WTC11 (cell line): ENCODE results near the gene PLPP2. TPM values are rescaled to one million over a fixed set of nuclear protein-coding genes. Genes with fewer than 3 reads are reported as not detected.

Experiments
- ATAC-seq: fragments of 200-7000 bp; cut with Tn5 transposase; 2 replicates; pipeline ENCODE4 v1.10.0; 2021; ENCODE audit warnings: mild to moderate bottlenecking, moderate library complexity
- CTCF ChIA-PET: fragments of 300-600 bp; sonication (Branson Sonifier 250); formaldehyde crosslinking; loops from one replicate; lab custom pipeline; 2021; ENCODE audit warnings: antibody characterized with exemption; lab: Charles Lee
- POLR2A ChIA-PET: fragments of 350-600 bp; sonication (Branson Sonifier 250); formaldehyde crosslinking; loops from one replicate; lab custom pipeline; 2021; ENCODE audit warnings: antibody characterized with exemption; lab: Charles Lee
- DNase-seq: peaks from one replicate; pipeline ENCODE4 v3.0.0; 2021; ENCODE audit warnings: low spot score
- H3K27ac Mint-ChIP-seq: 2 replicates; pipeline ENCODE4 v1.8.0; 2021; ENCODE audit warnings: mixed read lengths
- H3K27me3 Mint-ChIP-seq: 2 replicates; pipeline ENCODE4 v1.8.0; 2021; ENCODE audit warnings: low read depth, mild to moderate bottlenecking, moderate library complexity, mixed read lengths
- H3K36me3 Mint-ChIP-seq: 2 replicates; pipeline ENCODE4 v1.8.0; 2021; ENCODE audit warnings: mixed read lengths
- H3K4me1 Mint-ChIP-seq: 2 replicates; pipeline ENCODE4 v1.8.0; 2022; ENCODE audit warnings: mixed read lengths
- H3K4me3 Mint-ChIP-seq: 2 replicates; pipeline ENCODE4 v1.8.0; 2021; ENCODE audit warnings: mild to moderate bottlenecking, moderate library complexity, mixed read lengths
- H3K9me3 Mint-ChIP-seq: 2 replicates; pipeline ENCODE4 v1.8.0; 2021; ENCODE audit warnings: mixed read lengths
- CBFB ChIP-seq: sonication (generic); formaldehyde crosslinking; IDR thresholded peaks from 2 replicates; pipeline ENCODE4 v1.8.1; 2022; ENCODE audit warnings: mild to moderate bottlenecking, low read depth, missing genetic modification reagents
- EMX1 ChIP-seq: fragments of 250-450 bp; sonication (Bioruptor Pico); IDR thresholded peaks from 2 replicates; pipeline ENCODE4 v1.8.0; 2021; ENCODE audit warnings: mild to moderate bottlenecking
- FOXP1 ChIP-seq: sonication (generic); formaldehyde crosslinking; IDR thresholded peaks from 2 replicates; pipeline ENCODE4 v1.8.0; 2022; ENCODE audit warnings: missing genetic modification reagents, mild to moderate bottlenecking, moderate library complexity, borderline replicate concordance
- NFATC4 ChIP-seq: fragments of 250-450 bp; sonication (Bioruptor Pico); IDR thresholded peaks from 2 replicates; pipeline ENCODE4 v1.9.0; 2021; ENCODE audit warnings: mild to moderate bottlenecking
- NFE2L1 ChIP-seq: sonication (generic); formaldehyde crosslinking; IDR thresholded peaks from 2 replicates; pipeline ENCODE4 v1.8.1; 2023; ENCODE audit warnings: missing genetic modification reagents
- SMAD3 ChIP-seq: sonication (generic); formaldehyde crosslinking; IDR thresholded peaks from 2 replicates; pipeline ENCODE4 v1.8.0; 2022; ENCODE audit warnings: missing genetic modification reagents, mild to moderate bottlenecking, borderline replicate concordance
- SMAD4 ChIP-seq: sonication (generic); formaldehyde crosslinking; IDR thresholded peaks from 2 replicates; pipeline ENCODE4 v1.8.0; 2022; ENCODE audit warnings: mild to moderate bottlenecking, missing genetic modification reagents
- total RNA-seq: library from RNA; stranded (reverse); gene quantifications from 3 replicates; pipeline ENCODE4 v1.2.3, GENCODE V29; 2021
- TF ChIP-seq, protein P1 (sequence below): sonication (generic); formaldehyde crosslinking; IDR thresholded peaks from 2 replicates; pipeline ENCODE4 v1.8.1; 2023; ENCODE audit warnings: mild to moderate bottlenecking, missing genetic modification reagents, moderate library complexity
- TF ChIP-seq, protein P2 (sequence below): sonication (generic); formaldehyde crosslinking; IDR thresholded peaks from 2 replicates; pipeline ENCODE4 v1.8.0; 2022; ENCODE audit warnings: missing genetic modification reagents
- TF ChIP-seq, protein P3 (sequence below): fragments of 250-450 bp; sonication (Bioruptor Pico); IDR thresholded peaks from 2 replicates; pipeline ENCODE4 v1.9.0; 2021; ENCODE audit warnings: mild to moderate bottlenecking
- TF ChIP-seq, protein P4 (sequence below): sonication (generic); formaldehyde crosslinking; IDR thresholded peaks from 2 replicates; pipeline ENCODE4 v1.8.1; 2022; ENCODE audit warnings: mild to moderate bottlenecking, missing genetic modification reagents, moderate library complexity, borderline replicate concordance
- TF ChIP-seq, protein P5 (sequence below): sonication (generic); formaldehyde crosslinking; IDR thresholded peaks from 2 replicates; pipeline ENCODE4 v1.8.0; 2022; ENCODE audit warnings: mild to moderate bottlenecking, missing genetic modification reagents
- TF ChIP-seq, protein P6 (sequence below): sonication (generic); formaldehyde crosslinking; IDR thresholded peaks from 2 replicates; pipeline ENCODE4 v1.8.0; 2022; ENCODE audit warnings: mild to moderate bottlenecking, missing genetic modification reagents
- TF ChIP-seq, protein P7 (sequence below): sonication (generic); formaldehyde crosslinking; IDR thresholded peaks from 2 replicates; pipeline ENCODE4 v1.8.1; 2022; ENCODE audit warnings: low read depth, missing genetic modification reagents, borderline replicate concordance
- TF ChIP-seq, protein P8 (sequence below): sonication (generic); formaldehyde crosslinking; IDR thresholded peaks from 2 replicates; pipeline ENCODE4 v1.8.1; 2022; ENCODE audit warnings: missing genetic modification reagents, borderline replicate concordance
- TF ChIP-seq, protein P9 (sequence below): fragments of 250-450 bp; sonication (Bioruptor Pico); IDR thresholded peaks from 2 replicates; pipeline ENCODE4 v1.9.0; 2021; ENCODE audit warnings: mild to moderate bottlenecking

The PLPP2 gene
- total RNA-seq, 1 experiment from 2014 or later: 78.7 TPM

DNA sequence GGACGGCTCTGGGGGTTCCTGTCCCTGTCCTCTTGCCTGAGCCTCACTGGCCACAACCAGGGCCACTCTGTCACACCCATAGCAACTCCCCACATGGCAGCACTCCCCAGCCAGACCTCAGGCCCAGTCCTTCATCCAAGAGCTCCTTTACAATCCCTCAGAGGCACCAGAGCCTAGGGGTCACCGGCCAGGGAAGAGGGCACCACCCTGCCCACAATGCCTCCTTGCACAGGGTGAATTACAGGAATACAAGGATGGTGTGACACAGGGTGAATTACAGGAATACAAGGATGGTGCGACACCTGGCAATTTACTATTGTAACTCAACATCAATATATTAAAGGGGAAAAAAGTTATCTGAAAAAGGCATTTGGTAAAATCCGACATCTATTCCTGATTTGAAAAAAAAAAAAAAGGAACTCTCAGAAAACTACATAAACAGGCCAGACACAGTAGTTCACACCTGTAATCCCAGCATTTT lies 36.9 kb upstream of the PLPP2 start (continued):
- TF ChIP-seq, protein P1, sequence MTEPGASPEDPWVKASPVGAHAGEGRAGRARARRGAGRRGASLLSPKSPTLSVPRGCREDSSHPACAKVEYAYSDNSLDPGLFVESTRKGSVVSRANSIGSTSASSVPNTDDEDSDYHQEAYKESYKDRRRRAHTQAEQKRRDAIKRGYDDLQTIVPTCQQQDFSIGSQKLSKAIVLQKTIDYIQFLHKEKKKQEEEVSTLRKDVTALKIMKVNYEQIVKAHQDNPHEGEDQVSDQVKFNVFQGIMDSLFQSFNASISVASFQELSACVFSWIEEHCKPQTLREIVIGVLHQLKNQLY (CRISPR knock-in tag): no peak
- TF ChIP-seq, protein P2, sequence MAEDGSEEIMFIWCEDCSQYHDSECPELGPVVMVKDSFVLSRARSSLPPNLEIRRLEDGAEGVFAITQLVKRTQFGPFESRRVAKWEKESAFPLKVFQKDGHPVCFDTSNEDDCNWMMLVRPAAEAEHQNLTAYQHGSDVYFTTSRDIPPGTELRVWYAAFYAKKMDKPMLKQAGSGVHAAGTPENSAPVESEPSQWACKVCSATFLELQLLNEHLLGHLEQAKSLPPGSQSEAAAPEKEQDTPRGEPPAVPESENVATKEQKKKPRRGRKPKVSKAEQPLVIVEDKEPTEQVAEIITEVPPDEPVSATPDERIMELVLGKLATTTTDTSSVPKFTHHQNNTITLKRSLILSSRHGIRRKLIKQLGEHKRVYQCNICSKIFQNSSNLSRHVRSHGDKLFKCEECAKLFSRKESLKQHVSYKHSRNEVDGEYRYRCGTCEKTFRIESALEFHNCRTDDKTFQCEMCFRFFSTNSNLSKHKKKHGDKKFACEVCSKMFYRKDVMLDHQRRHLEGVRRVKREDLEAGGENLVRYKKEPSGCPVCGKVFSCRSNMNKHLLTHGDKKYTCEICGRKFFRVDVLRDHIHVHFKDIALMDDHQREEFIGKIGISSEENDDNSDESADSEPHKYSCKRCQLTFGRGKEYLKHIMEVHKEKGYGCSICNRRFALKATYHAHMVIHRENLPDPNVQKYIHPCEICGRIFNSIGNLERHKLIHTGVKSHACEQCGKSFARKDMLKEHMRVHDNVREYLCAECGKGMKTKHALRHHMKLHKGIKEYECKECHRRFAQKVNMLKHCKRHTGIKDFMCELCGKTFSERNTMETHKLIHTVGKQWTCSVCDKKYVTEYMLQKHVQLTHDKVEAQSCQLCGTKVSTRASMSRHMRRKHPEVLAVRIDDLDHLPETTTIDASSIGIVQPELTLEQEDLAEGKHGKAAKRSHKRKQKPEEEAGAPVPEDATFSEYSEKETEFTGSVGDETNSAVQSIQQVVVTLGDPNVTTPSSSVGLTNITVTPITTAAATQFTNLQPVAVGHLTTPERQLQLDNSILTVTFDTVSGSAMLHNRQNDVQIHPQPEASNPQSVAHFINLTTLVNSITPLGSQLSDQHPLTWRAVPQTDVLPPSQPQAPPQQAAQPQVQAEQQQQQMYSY (CRISPR knock-in tag): no peak
- TF ChIP-seq, protein P3, sequence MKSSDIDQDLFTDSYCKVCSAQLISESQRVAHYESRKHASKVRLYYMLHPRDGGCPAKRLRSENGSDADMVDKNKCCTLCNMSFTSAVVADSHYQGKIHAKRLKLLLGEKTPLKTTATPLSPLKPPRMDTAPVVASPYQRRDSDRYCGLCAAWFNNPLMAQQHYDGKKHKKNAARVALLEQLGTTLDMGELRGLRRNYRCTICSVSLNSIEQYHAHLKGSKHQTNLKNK: no peak
- TF ChIP-seq, protein P4, sequence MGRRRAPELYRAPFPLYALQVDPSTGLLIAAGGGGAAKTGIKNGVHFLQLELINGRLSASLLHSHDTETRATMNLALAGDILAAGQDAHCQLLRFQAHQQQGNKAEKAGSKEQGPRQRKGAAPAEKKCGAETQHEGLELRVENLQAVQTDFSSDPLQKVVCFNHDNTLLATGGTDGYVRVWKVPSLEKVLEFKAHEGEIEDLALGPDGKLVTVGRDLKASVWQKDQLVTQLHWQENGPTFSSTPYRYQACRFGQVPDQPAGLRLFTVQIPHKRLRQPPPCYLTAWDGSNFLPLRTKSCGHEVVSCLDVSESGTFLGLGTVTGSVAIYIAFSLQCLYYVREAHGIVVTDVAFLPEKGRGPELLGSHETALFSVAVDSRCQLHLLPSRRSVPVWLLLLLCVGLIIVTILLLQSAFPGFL (CRISPR knock-in tag): no peak
- no peak for TF ChIP-seq CBFB (CRISPR knock-in tag)
- no peak for TF ChIP-seq EMX1 (CRISPR knock-in tag)
- TF ChIP-seq, protein P5, sequence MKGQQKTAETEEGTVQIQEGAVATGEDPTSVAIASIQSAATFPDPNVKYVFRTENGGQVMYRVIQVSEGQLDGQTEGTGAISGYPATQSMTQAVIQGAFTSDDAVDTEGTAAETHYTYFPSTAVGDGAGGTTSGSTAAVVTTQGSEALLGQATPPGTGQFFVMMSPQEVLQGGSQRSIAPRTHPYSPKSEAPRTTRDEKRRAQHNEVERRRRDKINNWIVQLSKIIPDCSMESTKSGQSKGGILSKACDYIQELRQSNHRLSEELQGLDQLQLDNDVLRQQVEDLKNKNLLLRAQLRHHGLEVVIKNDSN (CRISPR knock-in tag): no peak
- TF ChIP-seq, all 79 proteins: peak for 0

DNA sequence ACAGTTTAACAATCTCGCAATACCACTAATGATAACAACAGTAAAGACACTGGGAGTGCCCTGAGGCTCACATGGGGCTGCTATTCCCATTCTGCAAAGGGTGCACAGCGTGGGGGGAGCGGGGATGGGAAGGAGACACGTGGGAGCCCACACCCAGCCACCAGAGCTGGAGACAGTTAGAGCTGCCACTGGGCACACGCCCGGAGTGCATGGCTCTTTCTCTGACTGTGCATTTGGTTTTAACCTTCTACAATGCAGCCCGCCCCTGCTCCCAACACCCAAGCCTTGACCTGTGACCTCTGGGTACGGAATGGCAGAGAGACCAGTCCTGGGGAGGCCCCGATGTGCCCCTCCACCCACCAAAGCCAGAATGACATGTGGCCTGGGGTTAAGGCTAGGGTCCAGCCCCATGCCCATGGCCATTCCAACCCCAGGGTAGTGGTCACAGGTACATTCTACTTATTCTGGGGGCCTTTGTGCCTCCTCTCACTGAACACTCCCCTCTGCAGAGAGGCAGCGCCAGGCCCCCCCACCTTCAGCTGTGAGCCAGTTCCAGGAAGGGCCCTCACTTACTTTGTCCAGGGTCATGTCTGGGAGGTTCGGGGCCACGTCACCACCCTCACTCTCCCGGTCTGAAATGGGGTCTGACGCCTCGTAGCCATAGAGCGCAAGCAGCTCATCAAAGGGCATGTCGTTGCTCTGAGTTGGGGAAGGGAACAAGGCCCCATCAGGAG lies 36.3 kb upstream of the PLPP2 start:
- DNase-seq: no peak
- peaks cover 4% of the 10 kb centered on the region for H3K9me3 Mint-ChIP-seq
- no peaks in the 10 kb centered on the region for H3K4me1 Mint-ChIP-seq
- H3K27me3 Mint-ChIP-seq: no peaks in the 10 kb centered on the region
- TF ChIP-seq FOXP1 (CRISPR knock-in tag): no peak
- H3K4me3 Mint-ChIP-seq: no peak overlapping the region
- ATAC-seq: no peak
- H3K36me3 Mint-ChIP-seq: peaks cover 59% of the 10 kb centered on the region
- CTCF ChIA-PET: no interaction called here
- no peak overlapping the region for H3K27ac Mint-ChIP-seq
- POLR2A ChIA-PET: no interaction called here

DNA sequence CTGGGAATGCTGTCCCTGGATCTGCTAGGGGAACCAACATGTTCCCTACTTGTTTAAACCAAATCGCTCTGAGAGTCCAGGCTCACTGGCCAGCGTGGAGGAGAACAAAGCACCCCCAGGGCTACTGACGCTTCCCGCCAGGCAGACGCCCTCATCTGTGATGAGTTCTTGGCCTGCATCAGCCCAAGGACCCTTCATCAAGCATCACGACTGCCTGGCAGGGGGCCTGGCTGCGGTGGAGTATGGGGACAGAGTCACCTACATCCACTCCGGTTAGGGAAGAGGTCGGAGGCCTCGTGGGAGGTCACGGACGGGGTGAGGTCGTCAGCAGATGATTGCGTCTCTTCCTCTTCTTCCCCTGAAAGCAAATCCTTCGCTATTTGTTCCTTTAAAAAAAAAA lies 35.7 kb upstream of the PLPP2 start:
- no peak overlapping the region for H3K4me3 Mint-ChIP-seq
- H3K36me3 Mint-ChIP-seq: peaks cover 59% of the 10 kb centered on the region
- no peak overlapping the region for H3K27ac Mint-ChIP-seq
- H3K9me3 Mint-ChIP-seq: peaks cover 4% of the 10 kb centered on the region
- DNase-seq (no peak), ATAC-seq (no peak)
- no peaks in the 10 kb centered on the region for H3K4me1 Mint-ChIP-seq
- ChIA-PET POLR2A (no interaction called here), CTCF (no interaction called here)
- H3K27me3 Mint-ChIP-seq: no peaks in the 10 kb centered on the region
- TF ChIP-seq, protein P6, sequence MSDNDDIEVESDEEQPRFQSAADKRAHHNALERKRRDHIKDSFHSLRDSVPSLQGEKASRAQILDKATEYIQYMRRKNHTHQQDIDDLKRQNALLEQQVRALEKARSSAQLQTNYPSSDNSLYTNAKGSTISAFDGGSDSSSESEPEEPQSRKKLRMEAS (CRISPR knock-in tag): no peak
- TF ChIP-seq NFE2L1 (CRISPR knock-in tag) (no peak), SMAD3 (CRISPR knock-in tag) (no peak), NFATC4 (no peak), SMAD4 (CRISPR knock-in tag) (no peak)
- TF ChIP-seq, protein P7, sequence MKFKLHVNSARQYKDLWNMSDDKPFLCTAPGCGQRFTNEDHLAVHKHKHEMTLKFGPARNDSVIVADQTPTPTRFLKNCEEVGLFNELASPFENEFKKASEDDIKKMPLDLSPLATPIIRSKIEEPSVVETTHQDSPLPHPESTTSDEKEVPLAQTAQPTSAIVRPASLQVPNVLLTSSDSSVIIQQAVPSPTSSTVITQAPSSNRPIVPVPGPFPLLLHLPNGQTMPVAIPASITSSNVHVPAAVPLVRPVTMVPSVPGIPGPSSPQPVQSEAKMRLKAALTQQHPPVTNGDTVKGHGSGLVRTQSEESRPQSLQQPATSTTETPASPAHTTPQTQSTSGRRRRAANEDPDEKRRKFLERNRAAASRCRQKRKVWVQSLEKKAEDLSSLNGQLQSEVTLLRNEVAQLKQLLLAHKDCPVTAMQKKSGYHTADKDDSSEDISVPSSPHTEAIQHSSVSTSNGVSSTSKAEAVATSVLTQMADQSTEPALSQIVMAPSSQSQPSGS (CRISPR knock-in tag): no peak
- TF ChIP-seq, protein P8, sequence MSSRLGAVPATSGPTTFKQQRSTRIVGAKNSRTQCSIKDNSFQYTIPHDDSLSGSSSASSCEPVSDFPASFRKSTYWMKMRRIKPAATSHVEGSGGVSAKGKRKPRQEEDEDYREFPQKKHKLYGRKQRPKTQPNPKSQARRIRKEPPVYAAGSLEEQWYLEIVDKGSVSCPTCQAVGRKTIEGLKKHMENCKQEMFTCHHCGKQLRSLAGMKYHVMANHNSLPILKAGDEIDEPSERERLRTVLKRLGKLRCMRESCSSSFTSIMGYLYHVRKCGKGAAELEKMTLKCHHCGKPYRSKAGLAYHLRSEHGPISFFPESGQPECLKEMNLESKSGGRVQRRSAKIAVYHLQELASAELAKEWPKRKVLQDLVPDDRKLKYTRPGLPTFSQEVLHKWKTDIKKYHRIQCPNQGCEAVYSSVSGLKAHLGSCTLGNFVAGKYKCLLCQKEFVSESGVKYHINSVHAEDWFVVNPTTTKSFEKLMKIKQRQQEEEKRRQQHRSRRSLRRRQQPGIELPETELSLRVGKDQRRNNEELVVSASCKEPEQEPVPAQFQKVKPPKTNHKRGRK (CRISPR knock-in tag): no peak
- TF ChIP-seq, protein P9, sequence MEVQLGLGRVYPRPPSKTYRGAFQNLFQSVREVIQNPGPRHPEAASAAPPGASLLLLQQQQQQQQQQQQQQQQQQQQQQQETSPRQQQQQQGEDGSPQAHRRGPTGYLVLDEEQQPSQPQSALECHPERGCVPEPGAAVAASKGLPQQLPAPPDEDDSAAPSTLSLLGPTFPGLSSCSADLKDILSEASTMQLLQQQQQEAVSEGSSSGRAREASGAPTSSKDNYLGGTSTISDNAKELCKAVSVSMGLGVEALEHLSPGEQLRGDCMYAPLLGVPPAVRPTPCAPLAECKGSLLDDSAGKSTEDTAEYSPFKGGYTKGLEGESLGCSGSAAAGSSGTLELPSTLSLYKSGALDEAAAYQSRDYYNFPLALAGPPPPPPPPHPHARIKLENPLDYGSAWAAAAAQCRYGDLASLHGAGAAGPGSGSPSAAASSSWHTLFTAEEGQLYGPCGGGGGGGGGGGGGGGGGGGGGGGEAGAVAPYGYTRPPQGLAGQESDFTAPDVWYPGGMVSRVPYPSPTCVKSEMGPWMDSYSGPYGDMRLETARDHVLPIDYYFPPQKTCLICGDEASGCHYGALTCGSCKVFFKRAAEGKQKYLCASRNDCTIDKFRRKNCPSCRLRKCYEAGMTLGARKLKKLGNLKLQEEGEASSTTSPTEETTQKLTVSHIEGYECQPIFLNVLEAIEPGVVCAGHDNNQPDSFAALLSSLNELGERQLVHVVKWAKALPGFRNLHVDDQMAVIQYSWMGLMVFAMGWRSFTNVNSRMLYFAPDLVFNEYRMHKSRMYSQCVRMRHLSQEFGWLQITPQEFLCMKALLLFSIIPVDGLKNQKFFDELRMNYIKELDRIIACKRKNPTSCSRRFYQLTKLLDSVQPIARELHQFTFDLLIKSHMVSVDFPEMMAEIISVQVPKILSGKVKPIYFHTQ (CRISPR knock-in tag): no peak
